ENCODE results near the gene AAR2.

DNA sequence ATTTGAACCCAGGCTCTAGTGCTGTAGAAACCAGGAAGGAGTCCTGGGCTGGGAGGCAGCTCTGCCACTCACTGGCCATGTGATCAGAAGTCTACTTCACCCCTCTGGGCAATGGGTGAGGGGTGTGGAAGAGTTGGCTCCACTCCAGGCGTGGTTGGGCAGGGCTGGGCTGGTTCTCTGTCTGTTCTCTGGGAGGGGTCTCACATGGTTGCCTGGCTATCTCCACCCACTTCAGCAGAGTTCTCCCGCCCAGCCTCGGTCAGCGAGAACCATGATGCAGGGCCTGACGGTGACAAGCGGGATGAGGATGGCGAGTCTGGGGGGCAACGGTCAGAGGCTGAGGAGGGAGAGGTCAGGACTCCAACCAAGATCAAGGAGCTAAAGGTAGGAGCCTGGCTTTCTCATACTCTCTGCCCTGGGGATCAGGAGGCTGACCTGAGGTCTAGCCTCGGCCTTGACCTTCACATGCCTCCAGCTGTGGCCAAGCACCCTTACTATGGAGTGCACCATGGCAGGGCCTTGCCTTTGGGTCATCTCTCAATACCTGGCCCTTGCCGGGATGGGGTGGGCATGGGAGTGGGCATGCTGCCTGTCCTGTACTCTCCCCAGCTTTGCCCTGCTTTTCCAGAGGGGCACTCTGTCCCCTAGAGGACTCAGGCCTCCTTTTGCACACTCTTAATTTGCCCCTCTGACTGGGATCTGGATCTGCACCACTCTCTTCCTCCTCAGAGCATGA lies 42.1 kb upstream of the AAR2 start:
- TF ChIP-seq, protein P1, sequence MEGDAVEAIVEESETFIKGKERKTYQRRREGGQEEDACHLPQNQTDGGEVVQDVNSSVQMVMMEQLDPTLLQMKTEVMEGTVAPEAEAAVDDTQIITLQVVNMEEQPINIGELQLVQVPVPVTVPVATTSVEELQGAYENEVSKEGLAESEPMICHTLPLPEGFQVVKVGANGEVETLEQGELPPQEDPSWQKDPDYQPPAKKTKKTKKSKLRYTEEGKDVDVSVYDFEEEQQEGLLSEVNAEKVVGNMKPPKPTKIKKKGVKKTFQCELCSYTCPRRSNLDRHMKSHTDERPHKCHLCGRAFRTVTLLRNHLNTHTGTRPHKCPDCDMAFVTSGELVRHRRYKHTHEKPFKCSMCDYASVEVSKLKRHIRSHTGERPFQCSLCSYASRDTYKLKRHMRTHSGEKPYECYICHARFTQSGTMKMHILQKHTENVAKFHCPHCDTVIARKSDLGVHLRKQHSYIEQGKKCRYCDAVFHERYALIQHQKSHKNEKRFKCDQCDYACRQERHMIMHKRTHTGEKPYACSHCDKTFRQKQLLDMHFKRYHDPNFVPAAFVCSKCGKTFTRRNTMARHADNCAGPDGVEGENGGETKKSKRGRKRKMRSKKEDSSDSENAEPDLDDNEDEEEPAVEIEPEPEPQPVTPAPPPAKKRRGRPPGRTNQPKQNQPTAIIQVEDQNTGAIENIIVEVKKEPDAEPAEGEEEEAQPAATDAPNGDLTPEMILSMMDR (IDR thresholded peaks at IDR 0.05): no peak
- no peak for TF ChIP-seq EZH2phosphoT487 (IDR thresholded peaks at IDR 0.05)
- no peak for TF ChIP-seq EZH2 (IDR thresholded peaks at IDR 0.05)
